Measurements from ENCODE around the gene ARAP1. TPM values are rescaled to one million over a fixed set of nuclear protein-coding genes. Genes with fewer than 3 reads are reported as not detected.

The ARAP1 gene
- total RNA-seq, 8 experiments from 2014 or later = 8.7 to 64.6 (median 28.4) TPM

DNA sequence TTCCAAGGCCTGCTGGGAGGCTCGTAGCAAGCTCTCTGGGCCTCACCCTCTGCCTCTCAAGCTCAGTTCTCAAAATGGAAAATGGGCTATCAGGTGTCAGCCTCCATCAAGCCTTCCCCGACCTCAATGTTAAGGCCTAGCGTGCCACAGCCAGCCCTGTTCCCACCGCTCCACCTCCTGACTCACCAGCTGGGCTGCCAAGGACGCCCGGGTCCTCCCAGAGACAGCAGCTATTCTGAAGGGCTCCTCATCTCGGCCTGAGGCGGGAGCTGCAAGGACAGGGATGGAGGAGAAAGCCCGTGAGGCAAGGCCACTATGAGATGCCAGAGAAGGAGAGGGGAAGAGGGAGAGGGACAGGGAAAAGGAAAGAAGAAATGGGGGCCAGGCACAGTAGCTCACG, 19.9 kb downstream of the ARAP1 start:
- in situ Hi-C loops (cut with MboI; ENCODE audit: low pct_unique_long_range_greater_than_20kb in 2 of 9, low sequenced_read_pairs in 9 of 9, unreplicated experiment in 9 of 9) = loop anchor here in 1 of 9 experiments (25.0 kb wide), 1 partner anchor 455 kb away; no protein-coding TSS in a partner anchor
- 37 to 100% (median 96%) methylated on average over 2 to 9 of the region's 10 CpGs; no CpG with 5 or more reads in 3 of the 10 experiments for WGBS, 10 experiments
- ATAC-seq (replicated peaks in 6 of 8) = no peak
- H3K4me1 ChIP-seq (replicated peaks in 1 of 2) = no peaks in the 10 kb centered on the region
- H3K4me3 ChIP-seq = no peak overlapping the region
- H3K27ac ChIP-seq = no peak overlapping the region

- no peak for ATAC-seq (replicated peaks in 6 of 8)
- in situ Hi-C loops (cut with MboI; ENCODE audit: low pct_unique_long_range_greater_than_20kb in 2 of 9, low sequenced_read_pairs in 9 of 9, unreplicated experiment in 9 of 9) = loop anchor here in 1 of 9 experiments (25.0 kb wide), 1 partner anchor 457 kb away; no protein-coding TSS in a partner anchor
- Histone ChIP-seq H3K27ac (no peak overlapping the region), H3K4me3 (no peak overlapping the region), H3K4me1 (replicated peaks in 1 of 2) (peaks cover 0 to under 1% of the 10 kb centered on the region in 2 donors)
- WGBS, 10 experiments = 62 to 100% (median 89%) methylated on average over 1 to 2 of the region's 2 CpGs; no CpG with 5 or more reads in 1 of the 10 experiments
These were observed 21.5 kb downstream of the ARAP1 start for GRCh38 chr11:72730737-72731136.

GRCh38 chr11:72730243-72730642, 22.0 kb downstream of the ARAP1 start:
- Histone ChIP-seq H3K4me3 (no peak overlapping the region), H3K4me1 (replicated peaks in 1 of 2) (peaks cover 0 to 5% of the 10 kb centered on the region in 2 donors), H3K27ac (no peak overlapping the region)
- no peak for ATAC-seq (replicated peaks in 6 of 8)
- WGBS, 10 experiments = 60 to 100% (median 100%) methylated on average over 1 to 4 of the region's 5 CpGs; no CpG with 5 or more reads in 3 of the 10 experiments
- in situ Hi-C loops (cut with MboI; ENCODE audit: low pct_unique_long_range_greater_than_20kb in 2 of 9, low sequenced_read_pairs in 9 of 9, unreplicated experiment in 9 of 9) = loop anchor here in 1 of 9 experiments (25.0 kb wide), 1 partner anchor 457 kb away; no protein-coding TSS in a partner anchor

DNA sequence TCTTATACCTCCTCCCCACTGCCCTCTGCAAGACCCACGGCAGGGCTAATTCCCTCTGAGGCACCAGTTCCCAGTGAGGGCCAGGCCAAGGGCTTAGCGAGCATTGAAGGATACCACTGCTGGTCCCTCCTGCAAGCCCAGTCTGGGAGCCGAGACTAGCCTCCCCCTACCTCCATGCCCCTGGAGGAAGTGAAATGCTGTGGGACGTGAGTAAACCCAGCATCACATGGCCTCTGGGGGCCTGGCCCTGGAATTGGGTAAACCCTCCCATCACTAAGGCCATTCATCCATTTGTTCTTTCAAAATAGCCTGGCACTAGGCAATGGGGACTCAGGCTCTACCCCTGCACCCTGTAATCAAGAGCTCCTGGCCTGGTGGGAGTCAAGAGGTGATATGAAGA, 24.7 kb downstream of the ARAP1 start:
- peaks cover 3 to 9% of the 10 kb centered on the region in 2 donors for H3K4me1 ChIP-seq (replicated peaks in 1 of 2)
- no peak overlapping the region for H3K4me3 ChIP-seq
- in situ Hi-C loops (cut with MboI; ENCODE audit: low pct_unique_long_range_greater_than_20kb in 2 of 9, low sequenced_read_pairs in 9 of 9, unreplicated experiment in 9 of 9) = loop anchor here in 2 of 9 experiments (10.0 to 25.0 kb wide), 2 partner anchors 67 to 460 kb away; partner anchors contain the start of gene STARD10 (in 1 of the 2)
- ATAC-seq (replicated peaks in 6 of 8) = no peak
- 0 to 80% methylated on average over 1 to 2 of the region's 4 CpGs; no CpG with 5 or more reads in 8 of the 10 experiments for WGBS, 10 experiments
- no peak overlapping the region for H3K27ac ChIP-seq

- in situ Hi-C loops (cut with MboI; ENCODE audit: low pct_unique_long_range_greater_than_20kb in 2 of 9, low sequenced_read_pairs in 9 of 9, unreplicated experiment in 9 of 9) = loop anchor here in 2 of 9 experiments (10.0 to 25.0 kb wide), 2 partner anchors 68 to 461 kb away; partner anchors contain the start of gene STARD10 (in 1 of the 2)
- Histone ChIP-seq H3K4me3 (no peak overlapping the region), H3K4me1 (replicated peaks in 1 of 2) (peaks cover 13 to 19% of the 10 kb centered on the region in 2 donors), H3K27ac (no peak overlapping the region)
- 20 to 100% (median 98%) methylated on average over 1 to 8 of the region's 40 CpGs; no CpG with 5 or more reads in 4 of the 10 experiments for WGBS, 10 experiments
- no peak for ATAC-seq (replicated peaks in 6 of 8)
These were observed 25.7 kb downstream of the ARAP1 start for GRCh38 chr11:72726266-72727220.

DNA sequence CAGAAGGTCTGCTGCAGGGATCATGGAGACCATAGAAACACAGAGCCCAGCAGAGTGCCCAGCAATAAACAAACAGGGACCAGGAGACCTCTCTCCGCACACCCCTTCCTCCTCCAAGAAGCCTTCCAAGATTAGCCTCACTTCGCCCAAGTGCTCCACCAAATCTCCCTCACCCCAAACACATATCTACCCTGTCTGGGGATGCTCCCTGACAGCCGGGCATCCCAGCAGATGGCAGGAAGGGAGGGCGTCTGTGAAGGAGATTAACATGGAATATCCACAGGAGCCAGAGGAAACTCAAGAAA, 26.5 kb downstream of the ARAP1 start:
- H3K27ac ChIP-seq = no peak overlapping the region
- peaks cover 17 to 28% of the 10 kb centered on the region in 2 donors for H3K4me1 ChIP-seq (replicated peaks in 1 of 2)
- ATAC-seq (replicated peaks in 6 of 8) = no peak
- in situ Hi-C loops (cut with MboI; ENCODE audit: low pct_unique_long_range_greater_than_20kb in 2 of 9, low sequenced_read_pairs in 9 of 9, unreplicated experiment in 9 of 9) = loop anchor here in 2 of 9 experiments (10.0 to 25.0 kb wide), 2 partner anchors 69 to 462 kb away; partner anchors contain the start of gene STARD10 (in 1 of the 2)
- WGBS, 10 experiments = 89 to 100% methylated on average over 1 to 3 of the region's 4 CpGs; no CpG with 5 or more reads in 8 of the 10 experiments
- H3K4me3 ChIP-seq = no peak overlapping the region

- H3K27ac ChIP-seq = no peak overlapping the region
- H3K4me1 ChIP-seq (replicated peaks in 1 of 2) = peaks cover 20 to 33% of the 10 kb centered on the region in 2 donors
- in situ Hi-C loops (cut with MboI; ENCODE audit: low pct_unique_long_range_greater_than_20kb in 2 of 9, low sequenced_read_pairs in 9 of 9, unreplicated experiment in 9 of 9) = loop anchor here in 2 of 9 experiments (10.0 to 25.0 kb wide), 2 partner anchors 70 to 462 kb away; partner anchors contain the start of gene STARD10 (in 1 of the 2)
- 0 to 83% (median 46%) methylated on average over 1 to 7 of the region's 9 CpGs; no CpG with 5 or more reads in 2 of the 10 experiments for WGBS, 10 experiments
- ATAC-seq (replicated peaks in 6 of 8) = peak in 7 of 8 experiments; percentile 3 to 34 (median 13)
- no peak overlapping the region for H3K4me3 ChIP-seq
These were observed 27.1 kb downstream of the ARAP1 start for GRCh38 chr11:72724851-72725723.

DNA sequence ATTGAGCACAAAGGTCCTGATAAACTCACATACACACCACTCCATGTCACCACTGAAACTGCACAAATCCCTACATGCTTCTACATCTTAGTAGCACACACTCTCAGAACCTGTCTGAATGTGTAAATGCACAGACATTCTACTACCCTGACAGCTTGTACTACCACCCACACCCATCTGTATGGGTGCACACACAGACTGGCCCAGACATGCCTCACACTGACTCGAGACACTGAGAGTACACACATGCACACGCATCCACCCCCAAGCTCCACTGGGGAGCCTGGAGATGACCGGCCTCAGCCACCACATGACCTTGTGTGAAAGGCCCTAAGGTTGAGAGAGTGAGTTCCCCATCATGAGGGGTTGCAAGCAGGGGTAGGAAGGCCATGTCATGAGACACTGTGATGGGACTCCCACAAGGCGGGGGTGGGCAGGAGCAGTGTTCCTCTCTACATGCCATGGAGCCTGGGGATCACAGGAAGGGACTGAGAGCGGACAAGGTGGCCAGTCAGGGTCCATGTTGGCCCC, 28.1 kb downstream of the ARAP1 start:
- Histone ChIP-seq H3K4me3 (no peak overlapping the region), H3K27ac (no peak overlapping the region), H3K4me1 (replicated peaks in 1 of 2) (peaks cover 27 to 43% of the 10 kb centered on the region in 2 donors)
- ATAC-seq (replicated peaks in 6 of 8) = peak in 1 of 8 experiments; percentile 2
- 80 to 100% (median 86%) methylated on average over 1 of the region's 5 CpGs; no CpG with 5 or more reads in 7 of the 10 experiments for WGBS, 10 experiments
- in situ Hi-C loops (cut with MboI; ENCODE audit: low pct_unique_long_range_greater_than_20kb in 2 of 9, low sequenced_read_pairs in 9 of 9, unreplicated experiment in 9 of 9) = loop anchor here in 1 of 9 experiments (10.0 kb wide), 1 partner anchor 71 kb away; the partner anchor contains the start of gene STARD10

DNA sequence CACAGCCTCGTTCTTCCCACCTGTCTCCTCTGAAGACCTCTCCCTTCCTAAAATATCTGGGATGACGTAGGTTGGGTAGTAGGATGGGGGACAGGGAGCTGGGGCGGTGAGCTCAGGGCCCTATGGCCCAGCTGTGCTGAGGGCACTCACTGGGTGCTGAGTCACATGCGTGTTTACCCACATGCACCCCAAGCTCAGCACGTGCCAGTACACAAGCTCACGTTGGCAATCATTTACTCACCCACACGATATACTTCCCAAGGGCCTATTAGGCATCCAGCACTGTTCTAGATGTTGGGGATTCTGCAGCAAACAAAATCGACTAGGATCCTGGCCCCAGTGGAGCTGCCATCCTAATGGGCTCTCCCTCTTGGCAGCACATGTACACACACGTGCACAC, 28.7 kb downstream of the ARAP1 start:
- WGBS, 10 experiments = 42 to 90% (median 74%) methylated on average over 1 to 7 of the region's 9 CpGs; no CpG with 5 or more reads in 1 of the 10 experiments
- in situ Hi-C loops (cut with MboI; ENCODE audit: low pct_unique_long_range_greater_than_20kb in 2 of 9, low sequenced_read_pairs in 9 of 9, unreplicated experiment in 9 of 9) = loop anchor here in 1 of 9 experiments (10.0 kb wide), 1 partner anchor 71 kb away; the partner anchor contains the start of gene STARD10
- Histone ChIP-seq H3K4me3 (no peak overlapping the region), H3K4me1 (replicated peaks in 1 of 2) (peaks cover 27 to 44% of the 10 kb centered on the region in 2 donors), H3K27ac (no peak overlapping the region)
- no peak for ATAC-seq (replicated peaks in 6 of 8)

DNA sequence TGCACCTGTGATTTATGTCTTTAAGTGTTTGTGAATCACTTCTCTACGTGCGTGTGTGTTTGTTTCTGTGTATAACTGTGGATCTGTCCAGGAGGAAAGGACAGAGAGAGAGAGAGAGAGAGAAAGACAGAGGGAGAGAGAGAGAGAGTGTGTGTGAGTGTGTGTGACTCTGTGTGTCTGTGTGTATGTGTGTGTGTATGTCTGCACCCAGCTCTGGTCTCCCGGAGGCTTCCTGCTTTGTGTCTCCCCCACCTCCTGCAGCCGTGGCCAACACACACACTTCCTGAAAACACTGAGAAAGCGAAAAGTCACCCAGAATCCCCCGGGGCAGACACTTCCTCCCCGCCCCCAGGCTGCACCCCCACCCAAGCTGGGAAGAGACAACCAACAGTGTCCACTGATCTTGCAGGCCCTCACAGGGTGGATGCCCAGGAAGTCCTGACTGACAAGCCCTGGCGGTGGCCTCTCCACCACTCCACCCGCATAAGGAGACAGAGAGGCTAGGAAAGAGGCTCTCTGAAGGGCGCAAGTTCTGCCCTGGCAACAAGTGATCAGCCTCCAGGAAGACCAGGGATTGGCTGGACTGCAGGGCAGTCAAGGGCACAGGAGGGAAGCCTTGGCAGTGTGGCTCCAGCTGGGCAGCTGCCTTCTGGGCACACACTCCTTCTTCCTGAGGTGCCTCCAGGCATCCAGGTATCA, 30.0 kb downstream of the ARAP1 start:
- 0% methylated on average over 4 of the region's 10 CpGs; no CpG with 5 or more reads in 9 of the 10 experiments for WGBS, 10 experiments

DNA sequence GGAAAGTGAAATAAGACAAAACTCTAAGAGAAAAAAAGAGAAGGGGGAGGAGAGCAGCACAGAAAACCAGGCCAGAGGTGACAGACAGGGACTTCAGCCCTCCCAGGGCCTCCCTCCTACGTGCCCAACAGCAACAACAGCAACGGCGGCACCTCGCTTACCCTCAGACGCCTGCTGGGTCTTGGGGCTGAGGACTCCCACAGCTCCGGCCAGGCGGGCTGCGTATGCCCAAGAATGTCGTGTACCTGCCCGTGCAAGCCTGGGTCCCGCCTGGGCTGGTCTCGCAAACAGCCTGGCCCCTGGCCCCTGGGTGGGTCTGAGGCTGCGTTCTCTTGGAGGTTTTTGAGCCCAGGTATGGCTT, 30.5 kb downstream of the ARAP1 start:
- peak; percentile 0 to 16 (median 4) for ATAC-seq (replicated peaks in 6 of 8)
- H3K27ac ChIP-seq = peak overlapping the region; percentile 61 to 78
- in situ Hi-C loops (cut with MboI; ENCODE audit: low pct_unique_long_range_greater_than_20kb in 2 of 9, low sequenced_read_pairs in 9 of 9, unreplicated experiment in 9 of 9) = loop anchor here in 1 of 9 experiments (10.0 kb wide), 1 partner anchor 73 kb away; the partner anchor contains the start of gene STARD10
- peaks cover 35 to 55% of the 10 kb centered on the region in 2 donors for H3K4me1 ChIP-seq (replicated peaks in 1 of 2)
- H3K4me3 ChIP-seq = peak overlapping the region in 4 of 5 donors; percentile 6 to 37 (median 21)
- 0 to 92% (median 42%) methylated on average over 1 to 11 of the region's 13 CpGs; no CpG with 5 or more reads in 2 of the 10 experiments for WGBS, 10 experiments

More for the DNA sequence above, 30.0 kb downstream of the ARAP1 start:
- in situ Hi-C loops (cut with MboI; ENCODE audit: low pct_unique_long_range_greater_than_20kb in 2 of 9, low sequenced_read_pairs in 9 of 9, unreplicated experiment in 9 of 9) = loop anchor here in 1 of 9 experiments (10.0 kb wide), 1 partner anchor 73 kb away; the partner anchor contains the start of gene STARD10
- H3K4me1 ChIP-seq (replicated peaks in 1 of 2) = peaks cover 30 to 49% of the 10 kb centered on the region in 2 donors
- H3K27ac ChIP-seq = peak overlapping the region; percentile 61 to 78
- peak; percentile 85 to 96 (median 91) for ATAC-seq (replicated peaks in 6 of 8)
- peak overlapping the region in 4 of 5 donors; percentile 6 to 37 (median 21) for H3K4me3 ChIP-seq

All from motor neuron (in vitro differentiated cells).